B cell (primary cell): ENCODE data around the gene CASD1. TPM values are rescaled to one million over a fixed set of nuclear protein-coding genes. Genes with fewer than 3 reads are reported as not detected.

Source experiments
- ATAC-seq: fragments of 200-7000 bp; cut with Tn5 transposase; one replicate; pipeline ENCODE4 v1.10.0; 2021; ENCODE audit warnings: low read depth, mild to moderate bottlenecking, moderate number of reproducible peaks, moderate library complexity
- CTCF ChIA-PET: fragments of 350-600 bp; sonication (Branson Sonifier 250); formaldehyde crosslinking; loops from one replicate; lab custom pipeline; 2021; ENCODE audit warnings: antibody characterized with exemption, inconsistent platforms; lab: Charles Lee
- POLR2A ChIA-PET: fragments of 350-600 bp; sonication (Branson Sonifier 250); formaldehyde crosslinking; loops from one replicate; lab custom pipeline; 2021; ENCODE audit warnings: antibody characterized with exemption; lab: Charles Lee
- DNase-seq: peaks from one replicate; pipeline ENCODE4 v3.0.0; 2013
- H2AFZ ChIP-seq: 2 replicates; pipeline ENCODE4 v1.6.1; 2012; ENCODE audit warnings: mild to moderate bottlenecking, low read depth, low read length; ENCODE audit not compliant: insufficient read depth, poor library complexity, severe bottlenecking
- H3K27ac ChIP-seq, 2 donors: 1 replicate in 1 of 2; 2 replicates in 1 of 2; pipeline ENCODE4 v1.5.1; 2012 to 2013; ENCODE audit warnings: low read length in 2 of 2, mild to moderate bottlenecking in 2 of 2, moderate library complexity in 1 of 2
- H3K27me3 ChIP-seq, 4 experiments: fragments of 200-600 bp in 1 of 4; sonication (generic) in 1 of 4; replicated peaks in 1 of 4; 1 replicate in 2 of 4; 2 replicates in 2 of 4; pipeline versions ENCODE4 v1.6.1 to v1.7.0; 2013 to 2016; ENCODE audit warnings: low read length in 3 of 4, mild to moderate bottlenecking in 2 of 4, mixed read lengths in 1 of 4, moderate library complexity in 1 of 4; ENCODE audit not compliant: insufficient read depth in 4 of 4, control insufficient read depth in 3 of 4; ENCODE audit errors: control extremely low read depth in 1 of 4
- H3K36me3 ChIP-seq, 2 experiments: replicated peaks in 1 of 2; 1 replicate in 1 of 2; 2 replicates in 1 of 2; pipeline versions ENCODE4 v1.6.1 to v1.7.1; 2013; ENCODE audit warnings: low read length in 1 of 2; ENCODE audit not compliant: insufficient read depth in 2 of 2, control insufficient read depth in 1 of 2; ENCODE audit errors: control extremely low read depth in 1 of 2, extremely low read depth in 1 of 2
- H3K4me1 ChIP-seq, 2 donors: fragments of 200-600 bp in 1 of 2; sonication (generic) in 1 of 2; 1 replicate in 1 of 2; 2 replicates in 1 of 2; pipeline versions ENCODE4 v1.5.1 to v1.6.1; 2013 to 2017; ENCODE audit warnings: low read length in 2 of 2; ENCODE audit not compliant: control insufficient read depth in 2 of 2, insufficient read depth in 2 of 2
- H3K4me2 ChIP-seq: replicated peaks from 2 replicates; pipeline ENCODE3; 2012; ENCODE audit warnings: mild to moderate bottlenecking, low read depth, low read length; ENCODE audit not compliant: poor library complexity, severe bottlenecking
- H3K4me3 ChIP-seq, 5 experiments: fragments of 200-600 bp in 1 of 5; sonication (generic) in 1 of 5; 1 replicate in 3 of 5; 2 replicates in 2 of 5; pipeline versions ENCODE4 v1.5.1 to v1.7.0; 2011 to 2016; ENCODE audit warnings: low read length in 4 of 5, mild to moderate bottlenecking in 4 of 5, low read depth in 2 of 5, control low read depth in 1 of 5, moderate library complexity in 1 of 5; ENCODE audit not compliant: insufficient read depth in 1 of 5; ENCODE audit errors: control extremely low read depth in 1 of 5, extremely low read depth in 1 of 5
- H3K79me2 ChIP-seq: fragments of 200-600 bp; sonication (generic); one replicate; pipeline ENCODE4 v1.6.0; 2016; ENCODE audit warnings: low read length; ENCODE audit not compliant: control insufficient read depth, insufficient read depth
- H3K9ac ChIP-seq: fragments of 200-600 bp; sonication (generic); 2 replicates; pipeline ENCODE4 v1.6.1; 2017; ENCODE audit warnings: mild to moderate bottlenecking, low read length, moderate library complexity
- H3K9me3 ChIP-seq, 3 donors: one replicate each; pipeline versions ENCODE4 v1.6.1 to v1.7.1; 2013; ENCODE audit warnings: low read length in 2 of 3; ENCODE audit not compliant: control insufficient read depth in 2 of 3, insufficient read depth in 1 of 3; ENCODE audit errors: control extremely low read depth in 1 of 3
- H4K20me1 ChIP-seq: 2 replicates; pipeline ENCODE4 v1.6.0; 2012; ENCODE audit warnings: mild to moderate bottlenecking, low read length; ENCODE audit not compliant: insufficient read depth, control insufficient read depth, poor library complexity, severe bottlenecking
- H3K27ac Mint-ChIP-seq: one replicate; pipeline ENCODE4 v1.8.0; 2021; ENCODE audit warnings: mixed read lengths
- H3K27me3 Mint-ChIP-seq: one replicate; pipeline ENCODE4 v1.8.0; 2021; ENCODE audit warnings: mixed read lengths
- H3K4me1 Mint-ChIP-seq: one replicate; pipeline ENCODE4 v1.8.0; 2021; ENCODE audit warnings: mixed read lengths
- H3K4me3 Mint-ChIP-seq: one replicate; pipeline ENCODE4 v1.8.0; 2021; ENCODE audit warnings: mixed read lengths
- H3K9me3 Mint-ChIP-seq: one replicate; pipeline ENCODE4 v1.8.0; 2022; ENCODE audit warnings: mixed read lengths; ENCODE audit not compliant: insufficient read depth
- CTCF ChIP-seq: fragments of 200-600 bp; IDR thresholded peaks from one replicate; pipeline ENCODE4 v1.8.0; 2022; ENCODE audit warnings: antibody characterized with exemption, mild to moderate bottlenecking
- EZH2 ChIP-seq: IDR thresholded peaks from 2 replicates; pipeline ENCODE4 v1.6.1; 2012; ENCODE audit warnings: borderline replicate concordance, low read depth, mild to moderate bottlenecking, moderate library complexity, low read length; ENCODE audit not compliant: insufficient read depth, poor library complexity, severe bottlenecking
- WGBS: methylation state at CpG from one replicate; pipeline ENCODE4 v1.1.5; 2013; ENCODE audit warnings: missing lambda C conversion rate; ENCODE audit not compliant: insufficient coverage; 5-methylcytosine and 5-hydroxymethylcytosine counted together
- intact Hi-C: fragments of 100-400 bp; cut with micrococcal nuclease; formaldehyde crosslinking; loops from one replicate; pipeline ENCODE4 v1.10.0; 2022
- polyA plus RNA-seq: library from polyadenylated mRNA; depleted of rRNA; stranded (reverse); fragments of >200 nt; gene quantifications from 2 replicates; pipeline ENCODE4 v1.2.3, GENCODE V29; 2012
- total RNA-seq, 2 donors: library from RNA; stranded (reverse); fragments of 120-200 nt in 1 of 2; gene quantifications; 1 replicate in 1 of 2; 2 replicates in 1 of 2; pipeline versions ENCODE4 v1.2.3 to v1.2.4, GENCODE V29; 2013 to 2022

CASD1 gene
- total and polyA plus RNA-seq, 2 donors (not counting 1 experiment from before 2014, with no cell fraction given) = 9.2 to 47.9 TPM

GRCh38 chr7:94478648-94479214 lies 30.9 kb upstream of the CASD1 start:
- no peaks in the 10 kb centered on the region for H4K20me1 ChIP-seq
- H3K9me3 Mint-ChIP-seq = no peaks in the 10 kb centered on the region
- H3K4me3 Mint-ChIP-seq = no peak overlapping the region
- ChIA-PET POLR2A (no interaction called here), CTCF (no interaction called here)
- H3K4me3 ChIP-seq = no peak overlapping the region
- no peak overlapping the region for H3K4me2 ChIP-seq
- H3K4me1 ChIP-seq = no peaks in the 10 kb centered on the region
- ATAC-seq = no peak
- no peaks in the 10 kb centered on the region for H3K9me3 ChIP-seq
- peaks cover 10% of the 10 kb centered on the region for H3K27me3 Mint-ChIP-seq
- no peak overlapping the region for H3K27ac Mint-ChIP-seq
- no peak overlapping the region for H2AFZ ChIP-seq
- H3K36me3 ChIP-seq = no peaks in the 10 kb centered on the region
- no peak overlapping the region for H3K27ac ChIP-seq
- no peak overlapping the region for H3K9ac ChIP-seq
- WGBS = no CpG with 5 or more reads among the region's 3 CpGs
- H3K27me3 ChIP-seq = no peaks in the 10 kb centered on the region
- H3K4me1 Mint-ChIP-seq = no peaks in the 10 kb centered on the region
- intact Hi-C loops = no loop called here
- no peak for DNase-seq
- no peaks in the 10 kb centered on the region for H3K79me2 ChIP-seq
- TF ChIP-seq CTCF = no peak
- TF ChIP-seq EZH2 = no peak

- H3K27me3 Mint-ChIP-seq = peaks cover 11% of the 10 kb centered on the region
- no peaks in the 10 kb centered on the region for H3K79me2 ChIP-seq
- no peak overlapping the region for H3K9ac ChIP-seq
- no peaks in the 10 kb centered on the region for H3K4me1 Mint-ChIP-seq
- no peak overlapping the region for H3K4me3 Mint-ChIP-seq
- no peaks in the 10 kb centered on the region for H3K36me3 ChIP-seq
- H3K27me3 ChIP-seq = peaks cover 0 to 5% (median 0%) of the 10 kb centered on the region in 4 experiments
- H3K4me3 ChIP-seq = no peak overlapping the region
- H3K9me3 Mint-ChIP-seq = no peaks in the 10 kb centered on the region
- H3K4me1 ChIP-seq = no peaks in the 10 kb centered on the region
- ChIA-PET CTCF (no interaction called here), POLR2A (no interaction called here)
- H4K20me1 ChIP-seq = no peaks in the 10 kb centered on the region
- H3K27ac Mint-ChIP-seq = no peak overlapping the region
- H3K9me3 ChIP-seq = no peaks in the 10 kb centered on the region
- no peak overlapping the region for H3K27ac ChIP-seq
- no peak overlapping the region for H3K4me2 ChIP-seq
- no peak for ATAC-seq
- H2AFZ ChIP-seq = no peak overlapping the region
- WGBS = no CpG with 5 or more reads among the region's 3 CpGs
- TF ChIP-seq CTCF (no peak), EZH2 (no peak)
- DNase-seq = no peak
- intact Hi-C loops = no loop called here
Observed at GRCh38 chr7:94481279-94481678, 28.3 kb upstream of the CASD1 start.
